Right atrium auricular region (tissue), 2 donors: Measurements from ENCODE around the gene ACOXL. TPM values are rescaled to one million over a fixed set of nuclear protein-coding genes. Genes with fewer than 3 reads are reported as not detected.
A peak's percentile ranks its signal among the peaks of the same experiment; 100 is the strongest.

ENCODE experiments used
- DNase-seq: peaks from one replicate; pipeline ENCODE4 v3.0.0-alpha.2; 2019; ENCODE audit warnings: low spot score
- H3K27ac ChIP-seq, 2 donors: fragments of 200-600 bp; sonication (generic); 1 replicate in 1 of 2; 2 replicates in 1 of 2; pipeline ENCODE4 v1.5.1; 2016 to 2019
- H3K27me3 ChIP-seq, 2 donors: fragments of 200-600 bp; sonication (generic); one replicate each; pipeline versions ENCODE4 v1.5.1 to v1.6.0; 2017 to 2019
- H3K36me3 ChIP-seq: fragments of 200-600 bp; sonication (generic); one replicate; pipeline ENCODE4 v1.5.1; 2016
- H3K4me1 ChIP-seq, 2 donors: fragments of 200-600 bp; sonication (generic); one replicate each; pipeline versions ENCODE4 v1.5.1 to v1.6.0; 2017 to 2019
- H3K4me3 ChIP-seq, 2 donors: fragments of 200-600 bp; sonication (generic); 1 replicate in 1 of 2; 2 replicates in 1 of 2; pipeline ENCODE4 v1.5.1; 2017 to 2019; ENCODE audit warnings: mild to moderate bottlenecking in 1 of 2, moderate library complexity in 1 of 2
- H3K9me3 ChIP-seq, 2 donors: fragments of 200-600 bp; sonication (generic); one replicate each; pipeline ENCODE4 v1.5.1; 2019
- CTCF ChIP-seq, 2 donors: fragments of 200-600 bp; sonication (generic); IDR thresholded peaks; one replicate each; pipeline ENCODE4 v1.5.1; 2019; ENCODE audit warnings: antibody characterized with exemption in 2 of 2
- total RNA-seq, 2 donors: library from RNA; depleted of rRNA; stranded (reverse); fragments of >200 nt; gene quantifications; one replicate each; pipeline ENCODE4 v1.1.0, GENCODE V29; 2016

Gene ACOXL
- total RNA-seq, 2 donors from 2014 or later: 0.33 to 0.55 TPM

DNA sequence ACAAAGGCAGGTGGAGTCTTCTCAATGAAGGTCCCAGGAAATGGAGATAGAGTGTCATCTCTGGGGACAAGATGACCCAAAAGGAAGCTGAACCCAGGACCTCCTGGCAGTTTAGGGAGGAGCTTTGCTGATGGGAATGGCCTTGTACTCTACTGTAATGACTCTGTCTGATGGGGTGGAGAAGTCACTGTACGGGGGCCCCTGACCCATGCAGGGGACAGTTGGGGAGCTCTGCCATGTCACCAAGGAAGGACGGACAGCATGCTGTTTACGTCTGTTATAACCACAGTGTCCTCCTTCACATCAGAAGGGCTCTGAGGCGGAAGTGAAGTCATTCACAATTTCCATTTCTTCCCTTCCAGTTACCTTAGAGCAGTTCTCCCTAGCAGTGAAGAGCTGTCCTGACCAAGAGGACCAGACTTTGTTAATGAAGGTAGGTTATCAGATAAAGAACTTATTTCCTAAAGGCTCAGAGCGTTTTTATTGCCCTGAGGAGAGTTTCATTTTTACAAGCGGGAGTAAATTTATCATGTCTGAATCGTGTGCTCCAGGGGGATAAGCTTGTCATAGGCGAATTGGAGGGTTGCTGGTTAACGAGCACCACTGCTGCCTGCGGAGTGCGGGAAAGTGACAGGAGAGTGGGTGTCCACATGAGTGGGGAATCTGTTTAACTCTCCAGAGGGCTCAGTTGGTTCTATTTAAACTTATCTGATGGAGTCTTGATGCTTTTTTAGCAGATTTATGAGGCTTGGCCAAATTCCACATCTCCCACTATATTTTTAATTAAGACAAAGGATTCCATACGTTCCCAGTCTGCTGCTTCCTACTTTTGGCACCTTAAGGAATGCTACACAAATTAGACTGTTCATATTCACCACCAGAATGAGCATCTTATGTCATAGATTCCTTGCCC is 316.7 kb downstream of the ACOXL start:
- no peaks in the 10 kb centered on the region for H3K4me1 ChIP-seq

GRCh38 chr2:111049792-111050640 is 317.6 kb downstream of the ACOXL start:
- Histone ChIP-seq H3K9me3 (no peaks in the 10 kb centered on the region), H3K27ac (no peak overlapping the region), H3K27me3 (no peaks in the 10 kb centered on the region), H3K4me3 (no peak overlapping the region), H3K4me1 (no peaks in the 10 kb centered on the region), H3K36me3 (no peaks in the 10 kb centered on the region)
- DNase-seq: peak; percentile 44
- TF ChIP-seq CTCF (IDR thresholded peaks at IDR 0.05): no peak

More for the DNA sequence above, 316.7 kb downstream of the ACOXL start:
- Histone ChIP-seq H3K27ac (no peak overlapping the region), H3K36me3 (no peaks in the 10 kb centered on the region), H3K4me3 (no peak overlapping the region), H3K9me3 (no peaks in the 10 kb centered on the region), H3K27me3 (no peaks in the 10 kb centered on the region)
- no peak for TF ChIP-seq CTCF (IDR thresholded peaks at IDR 0.05)
- DNase-seq: no peak

DNA sequence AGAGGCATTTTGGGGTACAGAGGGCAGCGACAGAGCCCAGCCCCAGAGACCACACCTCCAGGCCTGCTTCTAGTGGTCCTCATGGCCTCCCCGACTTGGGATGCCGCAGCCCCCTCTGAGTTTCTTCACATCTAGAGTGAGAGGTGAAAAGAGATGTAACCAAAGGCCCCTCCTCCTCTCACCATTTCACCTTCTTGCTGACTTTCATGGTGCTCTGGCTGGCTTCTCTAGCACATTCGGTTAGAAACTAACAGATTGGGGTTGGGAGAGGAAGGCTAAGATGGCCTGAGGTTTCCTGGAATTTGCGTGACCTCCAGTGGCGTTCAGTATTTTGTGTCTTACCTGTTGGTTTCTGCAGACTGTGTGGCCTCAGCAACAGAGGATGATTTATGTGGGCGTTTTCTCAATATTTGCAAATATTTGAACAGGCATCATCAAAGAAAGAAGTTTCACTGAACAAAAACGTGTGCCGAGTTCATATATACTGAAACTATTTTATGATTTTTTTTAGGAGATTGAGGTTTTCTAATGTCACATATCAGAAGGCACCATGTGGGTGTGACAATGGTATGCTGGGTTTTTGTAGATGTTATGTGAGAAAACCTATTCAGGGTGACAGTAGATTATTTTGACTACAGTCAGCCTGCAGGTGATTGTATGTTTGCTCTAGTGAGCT is 318.5 kb downstream of the ACOXL start:
- no peak overlapping the region for H3K4me3 ChIP-seq
- H3K4me1 ChIP-seq: no peaks in the 10 kb centered on the region
- no peak overlapping the region for H3K27ac ChIP-seq
- no peaks in the 10 kb centered on the region for H3K27me3 ChIP-seq
- TF ChIP-seq CTCF (IDR thresholded peaks at IDR 0.05): no peak
- no peaks in the 10 kb centered on the region for H3K9me3 ChIP-seq
- H3K36me3 ChIP-seq: no peaks in the 10 kb centered on the region
- DNase-seq: peak; percentile 42

GRCh38 chr2:111052621-111053020 is 320.2 kb downstream of the ACOXL start:
- H3K36me3 ChIP-seq: no peaks in the 10 kb centered on the region
- no peak overlapping the region for H3K27ac ChIP-seq
- no peaks in the 10 kb centered on the region for H3K9me3 ChIP-seq
- H3K4me3 ChIP-seq: no peak overlapping the region
- no peak for DNase-seq
- TF ChIP-seq CTCF (IDR thresholded peaks at IDR 0.05): no peak
- no peaks in the 10 kb centered on the region for H3K4me1 ChIP-seq
- H3K27me3 ChIP-seq: no peaks in the 10 kb centered on the region

- Histone ChIP-seq H3K36me3 (no peaks in the 10 kb centered on the region), H3K27me3 (no peaks in the 10 kb centered on the region), H3K4me3 (no peak overlapping the region), H3K4me1 (no peaks in the 10 kb centered on the region), H3K9me3 (no peaks in the 10 kb centered on the region), H3K27ac (no peak overlapping the region)
- TF ChIP-seq CTCF (IDR thresholded peaks at IDR 0.05): no peak
- DNase-seq: no peak
Measured at GRCh38 chr2:111053266-111053665, 320.9 kb downstream of the ACOXL start.
